Measurements from ENCODE around the gene MAST4.

GRCh38 chr5:66960369-66961137 is 364.4 kb downstream of the MAST4 start:
- TF ChIP-seq CTCF (IDR thresholded peaks at IDR 0.05) (no peak), POLR2A (IDR thresholded peaks at IDR 0.05) (no peak), EP300 (IDR thresholded peaks at IDR 0.05) (no peak), POLR2AphosphoS5 (IDR thresholded peaks at IDR 0.05) (no peak)

Measured in gastroesophageal sphincter (tissue), 3 donors.